GM21528 (cell line): Measurements from ENCODE around the gene HIRA.

Experiments
- ATAC-seq: cut with Tn5 transposase; IDR thresholded peaks from one replicate; pipeline ENCODE4 v1.9.1; 2021; ENCODE audit warnings: mild to moderate bottlenecking, moderate library complexity; ENCODE audit not compliant: unreplicated experiment, low FRiP score

The HIRA gene

DNA sequence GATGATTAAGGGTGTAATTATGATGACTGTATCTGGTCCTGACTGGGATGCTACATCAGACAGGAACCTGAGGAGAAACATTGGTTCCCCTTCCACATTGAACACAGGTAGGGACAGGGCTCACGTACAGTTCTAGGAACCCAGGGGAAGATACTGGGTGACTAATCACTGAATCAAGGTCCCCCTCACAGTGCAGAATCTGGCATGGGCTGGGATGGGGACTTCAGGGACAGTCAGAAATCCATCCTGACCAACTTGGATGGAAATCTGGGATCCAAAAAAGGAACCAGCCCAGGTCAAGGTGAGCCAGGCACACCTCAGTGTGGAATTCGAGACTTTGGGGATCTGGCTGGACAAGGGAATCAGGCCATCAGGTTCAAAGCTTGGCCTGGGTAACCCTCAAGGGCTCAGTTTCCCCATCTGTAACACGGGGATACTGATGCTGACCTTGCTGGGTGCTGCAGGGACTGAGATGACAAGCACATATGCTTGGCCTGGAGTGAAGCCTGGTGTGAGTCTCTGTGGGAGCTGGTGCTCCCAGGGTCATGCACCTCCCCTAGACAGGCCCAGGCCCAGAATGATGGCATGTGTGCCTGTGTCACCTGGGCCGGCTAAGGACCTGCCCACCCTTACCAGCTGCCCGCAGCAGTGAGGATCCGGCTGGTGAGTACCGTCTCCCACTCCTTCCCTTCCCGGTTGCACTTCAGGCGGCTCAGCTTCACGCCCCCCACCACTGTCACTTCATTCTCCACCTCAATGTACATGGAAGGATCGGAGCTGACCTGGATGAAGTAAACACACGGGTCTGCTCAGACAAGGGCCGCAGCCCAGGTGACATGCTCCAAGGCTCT, 72.6 kb downstream of the HIRA start:
- no peak for ATAC-seq

DNA sequence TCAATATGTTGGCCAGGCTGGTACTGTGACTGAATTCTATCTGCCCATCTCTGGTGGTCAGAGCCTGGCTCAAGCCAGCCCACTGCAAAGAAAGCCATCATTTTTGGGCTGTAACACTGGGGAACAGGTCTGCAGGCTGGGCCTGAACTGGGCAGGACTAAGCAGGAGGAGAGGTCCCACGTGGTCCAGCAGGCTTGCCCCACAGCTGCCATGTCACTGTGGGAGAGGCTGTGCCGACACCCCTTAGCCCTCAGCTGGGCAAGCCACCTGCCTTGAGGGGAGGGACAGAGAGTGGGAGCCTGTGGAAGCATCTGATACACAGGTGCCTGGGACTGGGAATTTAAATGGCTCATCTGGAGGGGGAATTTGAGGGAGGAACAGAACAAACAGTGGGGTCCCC, 73.3 kb downstream of the HIRA start:
- ATAC-seq, result no peak

DNA sequence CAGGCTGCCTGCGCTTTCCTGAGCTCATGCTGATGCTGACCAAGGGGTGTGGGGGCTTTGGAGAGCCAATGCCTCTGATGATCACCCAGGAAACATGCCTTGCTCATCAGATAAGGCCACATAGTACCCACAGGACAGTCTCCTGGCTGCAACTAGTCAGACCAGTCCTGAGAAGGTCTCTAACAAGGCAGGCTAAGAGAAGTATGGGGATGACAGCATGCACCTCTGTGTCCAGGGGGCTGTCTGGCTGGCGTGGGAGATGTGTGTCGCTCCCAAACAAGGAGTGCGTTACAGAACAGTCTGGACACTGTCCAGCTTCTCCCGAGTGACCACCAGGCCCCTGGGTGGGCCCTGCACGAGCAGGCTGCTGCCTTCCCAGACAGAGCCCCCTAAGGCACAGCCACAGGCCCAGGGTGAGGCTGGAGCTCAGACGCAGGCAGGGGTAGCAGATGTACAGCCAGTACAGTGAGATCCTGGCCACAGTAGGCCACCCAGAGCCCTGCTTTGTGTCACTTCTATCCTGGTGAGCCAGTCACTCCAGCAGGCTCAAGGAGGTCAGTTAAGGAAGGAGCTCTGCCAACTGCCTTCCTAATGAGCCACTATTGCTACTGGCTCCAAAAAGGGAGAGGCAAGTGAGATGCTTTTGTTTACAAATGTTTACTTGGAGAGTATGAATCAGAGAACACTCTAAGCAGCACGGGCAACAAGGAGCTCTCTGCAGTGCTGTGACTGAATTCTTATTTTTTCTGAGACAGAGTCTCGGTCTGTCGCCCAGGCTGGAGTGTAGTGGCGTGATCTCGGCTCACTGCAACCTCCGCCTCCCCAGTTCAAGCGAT, 74.0 kb downstream of the HIRA start:
- no peak for ATAC-seq

DNA sequence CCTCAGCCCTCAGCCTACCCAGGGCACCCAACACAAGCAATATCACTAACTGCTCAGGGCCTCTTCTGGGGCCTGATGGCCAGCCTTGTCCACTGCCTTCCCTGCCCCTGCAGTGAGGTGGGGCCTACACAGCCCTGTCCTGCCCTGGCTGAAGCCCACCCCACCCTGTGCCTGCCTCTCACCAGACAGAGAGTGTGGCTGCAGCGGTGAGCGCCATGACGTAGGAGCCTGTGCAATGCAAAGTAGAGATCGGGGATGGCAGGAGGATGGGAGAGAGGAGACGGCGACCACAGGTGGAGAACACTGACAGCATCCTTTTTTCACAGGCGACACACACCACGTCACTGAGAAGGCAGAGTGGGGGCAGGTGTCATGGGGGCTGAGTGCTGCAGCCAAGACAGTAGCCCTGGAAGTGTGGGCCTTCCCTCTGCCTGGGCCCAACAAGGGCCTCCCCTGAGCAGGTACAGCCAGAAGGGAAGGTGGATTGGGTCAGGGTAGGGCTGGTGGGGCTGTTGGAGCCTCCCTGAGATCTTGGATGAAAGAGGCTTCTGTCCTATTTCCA, 74.7 kb downstream of the HIRA start:
- ATAC-seq, result no peak

DNA sequence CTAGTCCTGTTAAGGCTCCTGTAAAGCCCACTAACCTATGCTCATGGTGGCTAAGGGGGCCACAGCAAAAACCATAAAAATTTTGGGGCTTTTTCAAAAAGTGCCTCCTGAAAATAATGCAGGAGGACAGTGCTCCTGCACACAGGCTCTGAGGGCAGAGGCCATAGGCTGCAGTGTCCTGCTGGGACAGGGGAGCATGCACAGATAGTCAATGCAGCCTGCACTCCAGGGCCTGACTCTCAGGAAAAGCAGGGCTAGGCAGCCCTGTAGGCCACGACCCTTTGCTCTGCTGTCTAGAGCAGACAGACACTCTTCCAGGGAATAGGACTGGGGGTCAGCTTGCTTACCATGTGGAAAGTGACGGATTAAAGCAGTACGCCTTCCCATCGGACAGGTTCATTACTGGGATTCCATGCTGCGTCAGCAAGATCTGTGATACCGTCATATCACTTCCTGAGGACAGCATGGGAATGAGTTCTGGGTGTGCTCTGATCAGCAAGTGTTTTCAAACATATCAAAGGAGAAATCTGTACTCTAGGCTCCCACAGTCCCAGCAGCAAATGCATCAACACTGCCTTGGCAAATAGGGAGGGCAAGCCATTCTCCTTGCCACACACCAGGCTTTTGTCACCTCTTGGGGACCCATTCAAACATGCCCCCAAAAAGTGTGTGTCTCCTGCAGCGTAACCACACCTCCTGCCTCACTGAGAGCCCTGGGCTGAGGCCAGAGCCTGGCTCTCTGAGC, 75.9 kb downstream of the HIRA start:
- no peak for ATAC-seq

DNA sequence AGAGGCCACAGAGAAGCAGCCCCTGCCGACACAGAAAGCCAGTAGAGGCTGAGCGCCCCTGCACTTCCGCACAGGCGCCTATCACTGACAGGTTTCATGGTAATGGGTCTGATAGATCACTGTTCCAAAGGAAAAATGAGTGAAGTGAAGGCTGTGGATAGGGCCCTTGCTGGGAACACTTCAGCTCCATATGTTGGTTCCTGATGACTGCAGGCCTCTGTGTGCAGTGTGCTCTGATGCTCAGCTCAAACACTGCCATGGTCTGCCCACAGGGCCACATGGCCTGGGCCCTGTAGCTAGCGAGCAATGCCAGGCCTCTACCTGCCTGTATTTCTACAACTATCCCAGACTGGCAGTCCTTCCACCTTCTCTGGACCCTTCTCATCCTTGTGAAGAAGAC, 77.3 kb downstream of the HIRA start:
- ATAC-seq, result no peak

DNA sequence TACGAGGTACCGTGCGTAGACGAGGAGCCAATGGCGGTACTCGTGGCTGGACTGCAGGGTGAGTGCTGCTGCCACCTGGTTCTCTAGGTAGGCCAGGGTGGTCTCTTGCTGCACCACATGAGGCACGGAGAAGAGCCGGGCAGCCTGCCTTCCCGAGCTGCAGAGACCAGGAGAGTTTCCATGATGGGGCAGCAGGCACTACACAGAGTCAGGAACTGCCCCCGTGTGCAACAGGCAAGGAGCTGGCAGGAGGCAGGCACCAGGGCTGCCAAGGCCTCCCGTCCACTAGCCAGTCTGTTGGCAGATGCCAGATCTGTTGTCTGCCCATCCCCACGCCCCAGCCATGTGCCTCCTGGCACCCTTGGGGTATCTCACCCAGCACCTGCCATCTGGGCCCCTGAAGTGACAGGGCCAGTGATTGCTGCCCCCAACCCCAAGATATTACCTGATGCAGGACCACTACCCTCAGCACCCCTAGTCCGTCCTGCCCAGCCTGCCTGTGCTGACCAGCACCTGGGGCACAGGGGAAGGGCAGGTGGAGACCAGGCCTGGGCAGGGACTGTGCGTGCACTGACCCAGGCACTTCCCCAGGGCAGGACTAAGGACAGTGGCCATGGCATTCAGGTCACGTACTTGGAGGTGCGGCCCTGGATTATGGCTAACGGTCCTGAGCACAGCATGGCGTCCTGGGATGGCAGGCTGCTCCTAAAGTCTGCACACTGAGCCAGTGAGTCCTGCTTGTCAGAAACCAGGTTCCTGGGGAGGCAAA, 78.0 kb downstream of the HIRA start:
- ATAC-seq, result no peak

DNA sequence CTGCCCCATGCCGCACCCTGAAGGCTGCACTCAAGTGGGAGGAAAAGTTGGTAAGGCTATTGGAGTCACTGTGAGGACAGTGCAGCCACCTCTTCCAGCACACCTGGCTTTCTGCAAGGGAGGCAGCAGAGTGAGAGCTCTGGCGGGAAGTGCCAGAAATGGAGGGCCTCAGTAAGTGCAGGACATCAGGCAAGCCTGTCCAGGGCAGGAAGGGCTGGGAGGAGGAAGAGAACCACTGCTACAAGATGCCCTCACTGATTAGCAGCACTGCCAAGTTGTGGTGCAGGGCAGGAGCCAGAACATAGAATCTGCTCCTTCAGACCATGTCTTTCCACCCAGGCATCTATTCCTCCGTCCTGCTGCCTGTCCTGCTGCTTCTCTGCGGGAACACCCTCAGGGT, 78.8 kb downstream of the HIRA start:
- no peak for ATAC-seq

DNA sequence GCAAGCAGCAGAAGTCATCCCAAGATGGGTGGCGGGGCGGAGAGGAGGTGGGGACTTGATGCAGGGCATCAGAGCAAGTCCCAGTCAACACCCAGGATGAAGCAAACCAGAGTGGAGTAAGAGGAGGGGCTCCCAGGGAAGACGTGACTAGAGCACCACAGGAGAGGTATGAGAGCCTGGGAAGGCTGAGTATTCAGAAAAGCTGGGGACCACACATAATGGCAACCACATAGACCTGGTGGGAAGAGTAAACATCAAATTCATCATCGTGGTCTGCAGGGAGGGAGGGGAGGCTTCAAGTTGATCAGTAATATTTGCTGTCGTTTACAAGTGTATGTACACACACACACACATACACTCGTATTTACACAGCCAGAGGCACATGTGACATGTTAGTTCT, 79.3 kb downstream of the HIRA start:
- ATAC-seq, result no peak

DNA sequence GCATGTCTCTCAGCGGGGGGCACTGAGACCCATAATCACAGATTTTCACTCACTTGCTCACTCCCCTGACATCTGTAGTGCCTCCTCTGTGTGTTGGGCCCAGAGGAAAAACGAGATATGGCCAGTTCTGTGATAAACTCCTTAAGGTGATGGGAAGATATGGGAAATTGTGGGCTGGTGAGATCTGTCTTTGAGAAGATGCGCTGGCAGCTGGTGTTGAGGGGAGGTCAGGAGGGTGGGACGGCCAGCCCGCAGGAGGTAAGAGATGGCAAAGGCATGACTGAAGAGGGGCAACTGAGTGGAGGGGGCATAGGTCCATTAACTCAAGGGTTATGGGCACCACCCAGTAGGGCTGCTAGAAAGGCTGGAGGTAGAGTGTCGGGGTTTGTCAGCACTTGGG, 79.9 kb downstream of the HIRA start:
- ATAC-seq, result no peak

DNA sequence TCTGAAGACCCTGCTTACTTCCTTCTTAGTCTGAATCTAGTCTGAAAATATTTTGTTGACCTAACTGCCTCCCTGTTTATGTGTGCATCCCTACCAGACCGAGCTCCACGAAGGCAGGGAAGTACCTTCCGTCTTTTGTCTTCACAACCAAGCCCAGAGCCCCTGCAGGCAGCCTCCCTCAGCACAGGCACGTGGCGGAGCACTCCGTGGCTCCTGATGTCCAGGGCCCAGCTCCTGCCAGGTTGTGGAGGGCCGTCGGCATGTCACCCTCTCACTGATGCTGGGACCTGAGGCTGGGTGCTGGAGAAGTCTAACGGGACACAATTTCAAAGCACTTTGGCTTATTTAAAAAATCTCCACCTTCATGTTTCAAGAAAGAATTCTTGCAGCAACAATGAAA, 80.6 kb downstream of the HIRA start:
- ATAC-seq, result no peak

DNA sequence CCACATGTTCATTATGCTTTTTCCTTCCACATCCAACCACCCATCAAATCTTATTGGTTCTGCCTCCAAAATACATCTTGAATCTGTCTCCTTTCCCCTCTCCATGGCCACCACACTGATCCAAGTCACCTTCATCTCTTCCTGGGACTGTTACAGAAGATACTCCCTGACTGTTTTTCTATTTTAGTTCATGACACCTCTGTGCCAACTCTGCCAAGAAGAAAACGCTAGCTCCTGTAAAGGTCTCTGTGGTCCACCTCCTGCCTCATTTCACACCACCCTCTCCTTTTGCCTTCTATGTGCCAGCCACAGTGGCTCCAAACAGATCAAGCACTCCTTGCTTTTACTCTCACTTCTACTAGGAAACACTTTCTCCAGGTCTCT, 81.1 kb downstream of the HIRA start:
- no peak for ATAC-seq

DNA sequence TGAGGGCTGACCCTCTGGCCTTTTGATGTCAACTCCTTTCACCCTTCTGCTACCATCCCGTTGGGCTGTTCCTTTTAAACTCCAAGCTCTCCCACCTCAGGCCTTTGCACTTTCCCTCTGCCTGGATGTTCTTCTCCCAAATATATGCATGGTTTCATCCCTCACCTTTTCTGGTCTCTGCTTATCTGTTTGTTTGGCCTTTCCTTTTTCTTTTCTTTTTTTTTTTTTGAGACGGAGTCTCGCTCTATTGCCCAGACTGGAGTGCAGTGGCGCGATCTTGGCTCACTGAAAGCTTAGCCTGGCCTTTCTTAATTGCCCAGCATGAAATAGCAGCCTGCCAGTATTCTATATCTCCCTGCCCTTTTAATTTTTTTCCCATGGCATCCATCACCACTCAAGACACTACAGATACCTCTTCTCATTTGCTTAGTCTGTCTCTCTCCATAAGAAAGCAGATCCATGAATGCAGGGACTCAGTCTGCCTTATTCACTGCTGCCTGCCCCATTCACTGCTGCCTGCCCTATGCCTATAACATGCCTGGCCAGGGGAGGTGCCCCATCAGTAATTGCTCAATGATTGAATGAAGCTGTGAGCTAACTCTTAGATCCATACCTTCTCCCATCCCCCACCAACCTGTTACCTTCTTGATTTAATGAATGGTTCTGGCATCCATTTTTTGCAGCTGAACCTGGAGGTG, 81.6 kb downstream of the HIRA start:
- no peak for ATAC-seq

DNA sequence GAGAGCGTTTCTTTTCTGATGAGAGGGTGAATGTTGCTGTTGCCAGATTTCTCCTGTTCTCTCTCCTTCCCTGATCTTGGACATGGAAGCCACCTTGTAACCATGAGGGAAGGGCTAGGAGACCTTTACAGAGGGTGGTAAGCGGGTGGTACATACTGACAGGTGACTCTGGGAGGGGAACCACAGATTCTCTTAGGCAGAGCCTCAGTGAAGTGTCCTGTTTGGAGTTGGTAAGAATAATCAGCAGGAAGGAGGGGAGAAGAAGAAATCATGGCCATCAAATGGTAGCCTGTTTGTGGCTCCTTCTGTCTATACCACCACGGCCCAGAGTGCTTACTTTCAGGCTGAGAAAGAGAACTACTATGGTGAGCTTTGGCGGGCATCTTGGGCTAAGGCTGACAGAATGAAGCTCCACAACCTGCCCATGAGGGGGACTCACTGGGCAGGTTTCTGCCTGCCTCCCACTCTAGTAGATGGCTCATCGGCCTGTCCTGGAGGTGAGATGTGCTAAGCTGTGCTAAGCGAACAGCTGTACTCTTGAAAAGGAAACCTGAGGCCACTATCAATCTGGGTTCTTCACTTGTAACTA, 84.8 kb downstream of the HIRA start:
- ATAC-seq, result no peak

DNA sequence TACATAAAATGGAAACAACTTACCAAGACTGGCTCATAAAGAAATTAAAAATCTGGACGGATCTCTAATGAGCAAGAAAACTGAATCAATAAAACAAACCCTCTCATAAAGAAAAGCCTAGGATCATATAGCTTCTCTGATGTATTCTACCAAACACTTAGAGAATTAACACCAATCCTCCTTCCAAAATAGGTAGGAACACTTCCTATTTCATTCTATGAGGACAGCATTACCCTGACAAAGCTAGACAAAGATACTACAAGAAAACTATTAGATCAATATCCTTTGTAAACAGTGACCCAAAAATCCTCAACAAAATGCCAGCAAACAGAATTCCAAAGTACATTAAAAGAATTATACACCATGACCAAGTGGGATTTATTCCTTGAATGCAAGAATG, 87.1 kb downstream of the HIRA start:
- no peak for ATAC-seq

DNA sequence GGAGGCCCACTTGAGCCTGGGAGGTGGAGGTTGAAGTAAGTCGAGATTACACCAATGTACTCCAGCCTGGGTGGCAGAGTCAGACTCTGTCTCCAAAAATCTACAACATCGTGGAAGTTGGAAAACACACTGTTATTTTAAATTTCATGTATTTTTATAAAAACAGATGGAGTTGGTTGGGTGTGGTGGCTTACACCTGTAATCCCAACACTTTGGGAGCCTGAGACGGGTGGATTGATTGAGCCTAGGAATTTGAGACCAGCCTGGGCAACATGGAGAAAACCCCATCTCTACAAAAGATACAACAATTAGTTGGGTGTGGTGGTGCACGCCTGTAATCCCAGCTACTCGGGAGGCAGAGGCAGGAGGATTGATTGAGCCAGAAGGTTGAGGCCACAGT, 88.1 kb downstream of the HIRA start:
- ATAC-seq, result no peak

DNA sequence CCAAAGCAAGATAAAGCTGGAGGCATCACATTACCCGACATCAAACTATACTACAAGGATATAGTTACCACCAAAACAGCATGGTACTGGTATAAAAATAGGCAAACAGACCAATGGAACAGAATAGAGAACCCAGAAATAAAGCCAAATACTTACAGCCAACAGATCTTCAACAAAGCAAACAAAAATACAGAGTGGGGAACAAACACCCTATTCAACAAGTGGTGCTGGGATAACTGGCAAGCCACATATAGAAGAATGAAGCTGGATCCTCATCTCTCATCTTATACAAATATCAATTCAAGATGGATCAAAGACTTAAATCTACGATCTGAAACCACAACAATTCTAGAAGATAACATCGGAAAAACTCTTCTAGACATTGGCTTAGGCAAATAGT, 90.0 kb downstream of the HIRA start:
- ATAC-seq, result no peak

DNA sequence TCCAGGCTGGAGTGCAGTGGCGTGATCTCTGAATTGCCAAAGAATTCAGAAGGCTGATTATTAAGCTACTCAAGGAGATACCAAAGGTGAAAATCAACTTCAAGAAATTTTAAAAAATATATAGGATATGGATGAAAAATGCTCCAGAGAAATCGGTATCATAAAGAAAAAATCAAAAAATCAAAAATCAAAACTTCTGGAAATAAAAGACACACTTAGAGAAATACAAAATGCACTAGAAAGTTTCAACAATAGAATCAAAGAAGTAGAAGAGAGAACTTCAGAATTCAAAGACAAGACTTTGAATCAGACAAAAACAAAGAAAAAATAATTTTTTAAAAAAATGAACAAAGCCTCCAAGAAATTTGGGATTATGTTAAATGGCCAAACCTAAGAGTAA, 94.4 kb downstream of the HIRA start:
- ATAC-seq, result no peak
